ENCODE data around the gene LRCH4.

Gene LRCH4

GRCh38 chr7:100606313-100606712 is 20.4 kb upstream of the LRCH4 start:
- Histone ChIP-seq H3K9ac (ENCODE audit: low read length in 5 of 5) (no peak overlapping the region), H3K27ac (ENCODE audit: low read depth, low read length) (no peak overlapping the region), H3K4me1 (ENCODE audit: control insufficient read depth in 5 of 5, insufficient read depth in 5 of 5, low read length in 5 of 5) (peaks cover 1 to 34% (median 29%) of the 10 kb centered on the region in 5 donors), H3K9me3 (ENCODE audit: control insufficient read depth in 5 of 5, low read length in 5 of 5) (no peaks in the 10 kb centered on the region), H3K4me3 (ENCODE audit: low read depth in 1 of 5, low read length in 5 of 5) (no peak overlapping the region), H3K36me3 (ENCODE audit: control insufficient read depth in 5 of 5, insufficient read depth in 5 of 5, low read length in 5 of 5) (peaks cover 0 to 8% (median 0%) of the 10 kb centered on the region in 5 donors), H3K27me3 (ENCODE audit: control insufficient read depth in 5 of 5, insufficient read depth in 4 of 5, low read length in 5 of 5) (peaks cover 0 to 5% (median 0%) of the 10 kb centered on the region in 5 donors)

- Histone ChIP-seq H3K27ac (ENCODE audit: low read depth, low read length) (no peak overlapping the region), H3K27me3 (ENCODE audit: control insufficient read depth in 5 of 5, insufficient read depth in 4 of 5, low read length in 5 of 5) (peaks cover 0 to 5% (median 0%) of the 10 kb centered on the region in 5 donors), H3K4me1 (ENCODE audit: control insufficient read depth in 5 of 5, insufficient read depth in 5 of 5, low read length in 5 of 5) (peaks cover 0 to 38% (median 31%) of the 10 kb centered on the region in 5 donors), H3K9me3 (ENCODE audit: control insufficient read depth in 5 of 5, low read length in 5 of 5) (no peaks in the 10 kb centered on the region), H3K36me3 (ENCODE audit: control insufficient read depth in 5 of 5, insufficient read depth in 5 of 5, low read length in 5 of 5) (peaks cover 0 to 8% (median 0%) of the 10 kb centered on the region in 5 donors), H3K4me3 (ENCODE audit: low read depth in 1 of 5, low read length in 5 of 5) (peak overlapping the region in 4 of 5 donors; percentile 65 to 72 (median 67)), H3K9ac (ENCODE audit: low read length in 5 of 5) (peak overlapping the region in 2 of 5 donors; percentile 58 to 59)
Measured at GRCh38 chr7:100604976-100605911, 19.3 kb upstream of the LRCH4 start.

- peaks cover 0 to 8% (median 0%) of the 10 kb centered on the region in 5 donors for H3K36me3 ChIP-seq (ENCODE audit: control insufficient read depth in 5 of 5, insufficient read depth in 5 of 5, low read length in 5 of 5)
- peak overlapping the region; percentile 54 for H3K27ac ChIP-seq (ENCODE audit: low read depth, low read length)
- H3K9ac ChIP-seq (ENCODE audit: low read length in 5 of 5): peak overlapping the region in 4 of 5 donors; percentile 41 to 59 (median 53)
- H3K9me3 ChIP-seq (ENCODE audit: control insufficient read depth in 5 of 5, low read length in 5 of 5): no peaks in the 10 kb centered on the region
- H3K27me3 ChIP-seq (ENCODE audit: control insufficient read depth in 5 of 5, insufficient read depth in 4 of 5, low read length in 5 of 5): peaks cover 0 to 5% (median 0%) of the 10 kb centered on the region in 5 donors
- peaks cover 0 to 42% (median 36%) of the 10 kb centered on the region in 5 donors for H3K4me1 ChIP-seq (ENCODE audit: control insufficient read depth in 5 of 5, insufficient read depth in 5 of 5, low read length in 5 of 5)
- peak overlapping the region in 4 of 5 donors; percentile 65 to 72 (median 67) for H3K4me3 ChIP-seq (ENCODE audit: low read depth in 1 of 5, low read length in 5 of 5)
Measured at GRCh38 chr7:100604028-100604975, 18.4 kb upstream of the LRCH4 start.

GRCh38 chr7:100603726-100604027 is 17.7 kb upstream of the LRCH4 start:
- Histone ChIP-seq H3K9me3 (ENCODE audit: control insufficient read depth in 5 of 5, low read length in 5 of 5) (no peaks in the 10 kb centered on the region), H3K9ac (ENCODE audit: low read length in 5 of 5) (peak overlapping the region in 1 of 5 donors; percentile 37), H3K4me1 (ENCODE audit: control insufficient read depth in 5 of 5, insufficient read depth in 5 of 5, low read length in 5 of 5) (peaks cover 0 to 42% (median 36%) of the 10 kb centered on the region in 5 donors), H3K36me3 (ENCODE audit: control insufficient read depth in 5 of 5, insufficient read depth in 5 of 5, low read length in 5 of 5) (peaks cover 0 to 8% (median 0%) of the 10 kb centered on the region in 5 donors), H3K27me3 (ENCODE audit: control insufficient read depth in 5 of 5, insufficient read depth in 4 of 5, low read length in 5 of 5) (peaks cover 0 to 5% (median 0%) of the 10 kb centered on the region in 5 donors), H3K4me3 (ENCODE audit: low read depth in 1 of 5, low read length in 5 of 5) (peak overlapping the region; percentile 45 to 67 (median 63)), H3K27ac (ENCODE audit: low read depth, low read length) (peak overlapping the region; percentile 54)

GRCh38 chr7:100602889-100603725 is 17.2 kb upstream of the LRCH4 start:
- Histone ChIP-seq H3K4me1 (ENCODE audit: control insufficient read depth in 5 of 5, insufficient read depth in 5 of 5, low read length in 5 of 5) (peaks cover 0 to 42% (median 36%) of the 10 kb centered on the region in 5 donors), H3K27me3 (ENCODE audit: control insufficient read depth in 5 of 5, insufficient read depth in 4 of 5, low read length in 5 of 5) (peaks cover 0 to 5% (median 0%) of the 10 kb centered on the region in 5 donors), H3K27ac (ENCODE audit: low read depth, low read length) (peak overlapping the region; percentile 54), H3K36me3 (ENCODE audit: control insufficient read depth in 5 of 5, insufficient read depth in 5 of 5, low read length in 5 of 5) (peaks cover 0 to 8% (median 0%) of the 10 kb centered on the region in 5 donors), H3K9ac (ENCODE audit: low read length in 5 of 5) (peak overlapping the region in 1 of 5 donors; percentile 47), H3K9me3 (ENCODE audit: control insufficient read depth in 5 of 5, low read length in 5 of 5) (no peaks in the 10 kb centered on the region), H3K4me3 (ENCODE audit: low read depth in 1 of 5, low read length in 5 of 5) (peak overlapping the region; percentile 45 to 67 (median 63))

- peaks cover 0 to 41% (median 35%) of the 10 kb centered on the region in 5 donors for H3K4me1 ChIP-seq (ENCODE audit: control insufficient read depth in 5 of 5, insufficient read depth in 5 of 5, low read length in 5 of 5)
- no peak overlapping the region for H3K4me3 ChIP-seq (ENCODE audit: low read depth in 1 of 5, low read length in 5 of 5)
- no peaks in the 10 kb centered on the region for H3K9me3 ChIP-seq (ENCODE audit: control insufficient read depth in 5 of 5, low read length in 5 of 5)
- H3K27me3 ChIP-seq (ENCODE audit: control insufficient read depth in 5 of 5, insufficient read depth in 4 of 5, low read length in 5 of 5): peaks cover 0 to 5% (median 0%) of the 10 kb centered on the region in 5 donors
- no peak overlapping the region for H3K27ac ChIP-seq (ENCODE audit: low read depth, low read length)
- no peak overlapping the region for H3K9ac ChIP-seq (ENCODE audit: low read length in 5 of 5)
- H3K36me3 ChIP-seq (ENCODE audit: control insufficient read depth in 5 of 5, insufficient read depth in 5 of 5, low read length in 5 of 5): no peaks in the 10 kb centered on the region
Measured at GRCh38 chr7:100600730-100601038, 14.8 kb upstream of the LRCH4 start.

- peak overlapping the region in 1 of 5 donors; percentile 13 for H3K4me3 ChIP-seq (ENCODE audit: low read depth in 1 of 5, low read length in 5 of 5)
- H3K27me3 ChIP-seq (ENCODE audit: control insufficient read depth in 5 of 5, insufficient read depth in 4 of 5, low read length in 5 of 5): peaks cover 0 to 5% (median 0%) of the 10 kb centered on the region in 5 donors
- no peak overlapping the region for H3K9ac ChIP-seq (ENCODE audit: low read length in 5 of 5)
- no peak overlapping the region for H3K27ac ChIP-seq (ENCODE audit: low read depth, low read length)
- H3K9me3 ChIP-seq (ENCODE audit: control insufficient read depth in 5 of 5, low read length in 5 of 5): no peaks in the 10 kb centered on the region
- peaks cover 0 to 36% (median 32%) of the 10 kb centered on the region in 5 donors for H3K4me1 ChIP-seq (ENCODE audit: control insufficient read depth in 5 of 5, insufficient read depth in 5 of 5, low read length in 5 of 5)
- no peaks in the 10 kb centered on the region for H3K36me3 ChIP-seq (ENCODE audit: control insufficient read depth in 5 of 5, insufficient read depth in 5 of 5, low read length in 5 of 5)
Measured at GRCh38 chr7:100599911-100600729, 14.2 kb upstream of the LRCH4 start.

GRCh38 chr7:100598425-100598824 is 12.5 kb upstream of the LRCH4 start:
- H3K9me3 ChIP-seq (ENCODE audit: control insufficient read depth in 5 of 5, low read length in 5 of 5): no peaks in the 10 kb centered on the region
- H3K27me3 ChIP-seq (ENCODE audit: control insufficient read depth in 5 of 5, insufficient read depth in 4 of 5, low read length in 5 of 5): peaks cover 0 to 8% (median 0%) of the 10 kb centered on the region in 5 donors
- no peak overlapping the region for H3K27ac ChIP-seq (ENCODE audit: low read depth, low read length)
- no peak overlapping the region for H3K4me3 ChIP-seq (ENCODE audit: low read depth in 1 of 5, low read length in 5 of 5)
- peaks cover 0 to 21% (median 18%) of the 10 kb centered on the region in 5 donors for H3K4me1 ChIP-seq (ENCODE audit: control insufficient read depth in 5 of 5, insufficient read depth in 5 of 5, low read length in 5 of 5)
- no peak overlapping the region for H3K9ac ChIP-seq (ENCODE audit: low read length in 5 of 5)
- no peaks in the 10 kb centered on the region for H3K36me3 ChIP-seq (ENCODE audit: control insufficient read depth in 5 of 5, insufficient read depth in 5 of 5, low read length in 5 of 5)

Measured in subcutaneous abdominal adipose tissue (tissue), 5 donors.